ENCODE data around the gene FREY1.

- TF ChIP-seq, protein P1, sequence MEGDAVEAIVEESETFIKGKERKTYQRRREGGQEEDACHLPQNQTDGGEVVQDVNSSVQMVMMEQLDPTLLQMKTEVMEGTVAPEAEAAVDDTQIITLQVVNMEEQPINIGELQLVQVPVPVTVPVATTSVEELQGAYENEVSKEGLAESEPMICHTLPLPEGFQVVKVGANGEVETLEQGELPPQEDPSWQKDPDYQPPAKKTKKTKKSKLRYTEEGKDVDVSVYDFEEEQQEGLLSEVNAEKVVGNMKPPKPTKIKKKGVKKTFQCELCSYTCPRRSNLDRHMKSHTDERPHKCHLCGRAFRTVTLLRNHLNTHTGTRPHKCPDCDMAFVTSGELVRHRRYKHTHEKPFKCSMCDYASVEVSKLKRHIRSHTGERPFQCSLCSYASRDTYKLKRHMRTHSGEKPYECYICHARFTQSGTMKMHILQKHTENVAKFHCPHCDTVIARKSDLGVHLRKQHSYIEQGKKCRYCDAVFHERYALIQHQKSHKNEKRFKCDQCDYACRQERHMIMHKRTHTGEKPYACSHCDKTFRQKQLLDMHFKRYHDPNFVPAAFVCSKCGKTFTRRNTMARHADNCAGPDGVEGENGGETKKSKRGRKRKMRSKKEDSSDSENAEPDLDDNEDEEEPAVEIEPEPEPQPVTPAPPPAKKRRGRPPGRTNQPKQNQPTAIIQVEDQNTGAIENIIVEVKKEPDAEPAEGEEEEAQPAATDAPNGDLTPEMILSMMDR (optimal IDR thresholded peaks at IDR 0.05 in 1 of 3, IDR thresholded peaks at IDR 0.05 in 1 of 3, conservative IDR thresholded peaks at IDR 0.05 in 1 of 3; ENCODE audit: extremely low read depth in 1 of 3, insufficient read depth in 2 of 3, low read length in 3 of 3), result no peak
- TF ChIP-seq EZH2 (IDR thresholded peaks at IDR 0.05; ENCODE audit: low read length), result no peak
Measured at GRCh38 chr11:45889966-45890365, 17.1 kb downstream of the FREY1 start.
